DND-41 (cell line): ENCODE measurements around the gene LHFPL4.

Source experiments
- ATAC-seq: fragments of 200-7000 bp; cut with Tn5 transposase; 3 replicates; pipeline ENCODE4 v1.9.1; 2021; ENCODE audit warnings: low read depth; ENCODE audit not compliant: insufficient read depth
- DNase-seq: peaks from one replicate; pipeline ENCODE4 v3.0.0-alpha.2; 2020
- H2AFZ ChIP-seq: 2 replicates; pipeline ENCODE4 v1.6.0; 2012; ENCODE audit warnings: low read depth, low read length
- H3K27ac ChIP-seq: 2 replicates; pipeline ENCODE4 v1.5.1; 2012; ENCODE audit warnings: low read length, inconsistent platforms
- H3K27me3 ChIP-seq: fragments of 200-600 bp; sonication (generic); 2 replicates; pipeline ENCODE4 v1.6.0; 2012; ENCODE audit warnings: low read length, mild to moderate bottlenecking, inconsistent platforms; ENCODE audit not compliant: insufficient read depth, poor library complexity
- H3K36me3 ChIP-seq: 2 replicates; pipeline ENCODE4 v1.5.1; 2012; ENCODE audit warnings: low read length, inconsistent platforms; ENCODE audit not compliant: insufficient read depth
- H3K4me1 ChIP-seq: 2 replicates; pipeline ENCODE4 v1.5.1; 2012; ENCODE audit warnings: mild to moderate bottlenecking, low read length; ENCODE audit not compliant: insufficient read depth
- H3K4me2 ChIP-seq: 2 replicates; pipeline ENCODE4 v1.6.0; 2012; ENCODE audit warnings: mild to moderate bottlenecking, moderate library complexity, low read length, inconsistent platforms; ENCODE audit not compliant: insufficient read depth
- H3K4me3 ChIP-seq, 2 experiments: fragments of 200-600 bp in 1 of 2; shearing (Covaris generic) in 1 of 2; 2 replicates each; pipeline ENCODE4 v1.5.1; 2012 to 2016; ENCODE audit warnings: inconsistent platforms in 2 of 2, low read length in 2 of 2, mild to moderate bottlenecking in 2 of 2, low read depth in 1 of 2, moderate library complexity in 1 of 2
- H3K79me2 ChIP-seq: 2 replicates; pipeline ENCODE4 v1.6.0; 2012; ENCODE audit warnings: low read length, inconsistent platforms; ENCODE audit not compliant: insufficient read depth
- H3K9ac ChIP-seq: 2 replicates; pipeline ENCODE4 v1.6.0; 2012; ENCODE audit warnings: low read depth, mild to moderate bottlenecking, inconsistent platforms, low read length, moderate library complexity
- H3K9me3 ChIP-seq: 2 replicates; pipeline ENCODE4 v1.5.1; 2012; ENCODE audit warnings: low read length, moderate library complexity, mild to moderate bottlenecking, inconsistent platforms; ENCODE audit not compliant: insufficient read depth, severe bottlenecking
- H4K20me1 ChIP-seq: 2 replicates; pipeline ENCODE4 v1.6.0; 2012; ENCODE audit warnings: low read length; ENCODE audit not compliant: insufficient read depth
- CTCF ChIP-seq: IDR thresholded peaks from 2 replicates; pipeline ENCODE4 v1.5.1; 2012; ENCODE audit warnings: borderline replicate concordance, low read length, moderate library complexity, mild to moderate bottlenecking; ENCODE audit not compliant: poor library complexity, severe bottlenecking; ENCODE audit errors: extremely low read depth
- EZH2 ChIP-seq: IDR thresholded peaks from 3 replicates; pipeline ENCODE4 v1.6.1; 2012; ENCODE audit warnings: borderline replicate concordance, low read depth, mild to moderate bottlenecking, moderate library complexity, low read length, inconsistent platforms; ENCODE audit not compliant: severe bottlenecking

The LHFPL4 gene

GRCh38 chr3:9549600-9549999 is 4.0 kb downstream of the LHFPL4 start:
- Histone ChIP-seq H3K36me3 (no peaks in the 10 kb centered on the region), H3K79me2 (no peaks in the 10 kb centered on the region), H3K4me2 (no peak overlapping the region), H3K9me3 (no peaks in the 10 kb centered on the region), H2AFZ (no peak overlapping the region), H4K20me1 (no peaks in the 10 kb centered on the region), H3K9ac (no peak overlapping the region), H3K4me3 (no peak overlapping the region), H3K27me3 (no peaks in the 10 kb centered on the region), H3K4me1 (no peaks in the 10 kb centered on the region), H3K27ac (no peak overlapping the region)
- DNase-seq (no peak), ATAC-seq (no peak)
- no peak for TF ChIP-seq CTCF
- TF ChIP-seq EZH2: no peak

GRCh38 chr3:9548991-9549390 is 4.6 kb downstream of the LHFPL4 start:
- Histone ChIP-seq H3K4me3 (no peak overlapping the region), H3K27me3 (no peaks in the 10 kb centered on the region), H3K4me2 (no peak overlapping the region), H3K27ac (no peak overlapping the region), H3K79me2 (no peaks in the 10 kb centered on the region), H3K4me1 (no peaks in the 10 kb centered on the region), H2AFZ (no peak overlapping the region), H4K20me1 (no peaks in the 10 kb centered on the region), H3K9ac (no peak overlapping the region), H3K36me3 (no peaks in the 10 kb centered on the region), H3K9me3 (no peaks in the 10 kb centered on the region)
- ATAC-seq (no peak), DNase-seq (no peak)
- TF ChIP-seq CTCF (no peak), EZH2 (no peak)

- H3K27ac ChIP-seq: no peak overlapping the region
- H3K36me3 ChIP-seq: no peaks in the 10 kb centered on the region
- H3K79me2 ChIP-seq: no peaks in the 10 kb centered on the region
- H3K4me2 ChIP-seq: no peak overlapping the region
- peaks cover 3% of the 10 kb centered on the region for H3K27me3 ChIP-seq
- H3K9ac ChIP-seq: no peak overlapping the region
- DNase-seq: no peak
- no peaks in the 10 kb centered on the region for H3K4me1 ChIP-seq
- ATAC-seq: no peak
- H3K9me3 ChIP-seq: no peaks in the 10 kb centered on the region
- no peaks in the 10 kb centered on the region for H4K20me1 ChIP-seq
- no peak overlapping the region for H3K4me3 ChIP-seq
- no peak overlapping the region for H2AFZ ChIP-seq
- TF ChIP-seq CTCF: no peak
- TF ChIP-seq EZH2: no peak
These were observed 11.4 kb downstream of the LHFPL4 start for GRCh38 chr3:9542182-9542581.

GRCh38 chr3:9536212-9536611 is 17.4 kb downstream of the LHFPL4 start:
- no peak overlapping the region for H3K9ac ChIP-seq
- H3K27ac ChIP-seq: no peak overlapping the region
- no peak for DNase-seq
- no peaks in the 10 kb centered on the region for H3K4me1 ChIP-seq
- H3K79me2 ChIP-seq: no peaks in the 10 kb centered on the region
- H4K20me1 ChIP-seq: no peaks in the 10 kb centered on the region
- no peak overlapping the region for H3K4me3 ChIP-seq
- no peak overlapping the region for H2AFZ ChIP-seq
- H3K9me3 ChIP-seq: no peaks in the 10 kb centered on the region
- H3K36me3 ChIP-seq: no peaks in the 10 kb centered on the region
- peaks cover 12% of the 10 kb centered on the region for H3K27me3 ChIP-seq
- TF ChIP-seq CTCF (no peak), EZH2 (no peak)
- no peak overlapping the region for H3K4me2 ChIP-seq
- no peak for ATAC-seq
